ENCODE results near the gene NUP153.

Gene NUP153

GRCh38 chr6:17656092-17656491, 50.6 kb downstream of the NUP153 start:
- DNase-seq: no peak

GRCh38 chr6:17653198-17653882, 53.4 kb downstream of the NUP153 start:
- DNase-seq: no peak

GRCh38 chr6:17650656-17651309, 55.9 kb downstream of the NUP153 start:
- no peak for DNase-seq

DNA sequence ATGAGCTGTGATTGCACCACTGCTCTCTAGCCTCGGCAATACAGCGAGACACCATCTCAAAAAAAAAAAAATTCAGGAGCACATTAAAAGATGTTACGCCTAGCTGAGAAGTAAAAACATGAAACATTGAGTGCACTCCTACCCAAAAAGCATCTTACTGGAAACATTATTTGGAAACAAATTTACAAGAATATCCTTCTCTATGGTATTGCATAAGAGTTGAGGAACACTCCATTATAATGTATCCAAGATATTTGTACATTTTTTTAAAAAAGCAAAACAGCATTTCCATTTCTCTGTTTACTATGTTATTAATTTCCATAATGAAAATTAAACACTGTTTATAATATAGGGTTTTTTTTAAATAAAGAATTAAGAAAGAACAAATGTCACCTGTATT, 58.0 kb downstream of the NUP153 start:
- no peak for DNase-seq

DNA sequence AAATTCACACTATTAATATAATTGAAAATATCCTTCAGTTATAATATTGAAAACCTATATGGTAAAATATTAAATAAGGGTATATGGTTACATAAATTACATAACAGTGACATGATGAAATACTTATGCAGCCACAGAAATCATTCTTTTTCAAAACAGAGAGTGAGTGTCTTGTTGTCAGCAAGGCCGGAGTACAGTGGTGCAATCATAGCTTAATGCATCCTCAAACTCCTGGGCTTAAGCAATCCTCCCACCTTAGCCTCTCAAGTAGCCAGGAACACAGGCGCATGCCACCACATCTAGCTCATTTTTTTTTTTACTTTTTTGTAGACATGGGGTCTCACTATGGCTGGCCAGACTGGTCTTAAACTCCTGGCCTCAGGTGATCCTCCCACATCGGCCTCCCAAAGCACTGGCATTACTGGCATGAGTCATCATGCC, 66.2 kb downstream of the NUP153 start:
- no peak for DNase-seq

GRCh38 chr6:17638212-17638715, 68.5 kb downstream of the NUP153 start:
- DNase-seq: no peak

- DNase-seq: no peak
Observed at GRCh38 chr6:17635568-17635967, 71.2 kb downstream of the NUP153 start.

GRCh38 chr6:17633465-17634188, 73.1 kb downstream of the NUP153 start:
- DNase-seq: no peak

DNA sequence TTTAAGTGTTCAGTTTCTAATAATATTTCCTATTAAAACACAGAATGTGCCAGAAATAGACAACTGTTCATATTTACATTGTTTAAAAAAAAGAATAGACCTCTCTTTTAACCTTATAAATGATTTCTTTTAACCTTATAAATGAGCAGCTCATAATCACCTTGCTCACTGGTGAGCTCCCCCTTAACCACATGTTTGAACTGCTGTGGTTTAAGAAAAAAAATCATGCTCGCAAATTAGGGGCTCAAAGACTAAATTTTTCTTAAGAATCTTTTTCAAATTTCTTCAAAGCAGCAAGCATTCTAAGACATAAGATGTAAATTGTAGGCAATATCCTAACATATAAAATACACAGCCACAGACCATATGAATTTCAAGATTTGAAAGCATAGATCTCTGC, 73.8 kb downstream of the NUP153 start:
- no peak for DNase-seq

GRCh38 chr6:17630511-17631073, 76.1 kb downstream of the NUP153 start:
- no peak for DNase-seq

DNA sequence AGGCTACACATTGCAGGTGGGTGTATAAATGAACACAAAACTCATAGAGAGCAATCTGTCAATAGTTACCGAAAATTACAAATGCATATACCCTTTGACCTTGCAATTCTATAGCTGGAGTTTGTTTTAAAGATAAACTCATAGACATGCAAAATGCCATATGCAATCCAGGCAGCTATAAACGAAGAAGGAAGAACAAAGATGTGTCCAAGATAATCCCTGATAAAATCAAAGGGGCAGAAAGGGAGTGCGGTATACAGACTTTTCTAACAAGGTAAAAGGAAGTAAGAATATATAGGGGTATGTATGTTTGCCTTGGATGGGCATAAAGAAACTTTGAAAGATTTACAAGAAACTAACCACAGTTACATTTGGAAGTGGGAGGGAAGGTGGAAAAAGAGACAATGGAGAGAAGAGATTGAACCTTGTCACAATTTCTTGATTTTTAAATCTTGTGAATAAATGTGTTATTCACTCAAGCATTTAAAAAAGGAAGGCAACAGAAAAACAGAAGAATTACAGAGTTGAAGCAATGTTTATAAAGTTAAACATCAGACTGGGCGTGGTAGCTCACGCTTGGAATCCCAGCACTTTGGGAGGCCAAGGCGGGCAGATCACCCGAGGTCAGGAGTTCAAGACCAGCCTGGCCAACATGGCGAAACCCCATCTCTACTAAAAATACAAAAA, 76.8 kb downstream of the NUP153 start:
- DNase-seq: no peak

- no peak for DNase-seq
Observed at GRCh38 chr6:17628873-17629272, 77.9 kb downstream of the NUP153 start.

DNA sequence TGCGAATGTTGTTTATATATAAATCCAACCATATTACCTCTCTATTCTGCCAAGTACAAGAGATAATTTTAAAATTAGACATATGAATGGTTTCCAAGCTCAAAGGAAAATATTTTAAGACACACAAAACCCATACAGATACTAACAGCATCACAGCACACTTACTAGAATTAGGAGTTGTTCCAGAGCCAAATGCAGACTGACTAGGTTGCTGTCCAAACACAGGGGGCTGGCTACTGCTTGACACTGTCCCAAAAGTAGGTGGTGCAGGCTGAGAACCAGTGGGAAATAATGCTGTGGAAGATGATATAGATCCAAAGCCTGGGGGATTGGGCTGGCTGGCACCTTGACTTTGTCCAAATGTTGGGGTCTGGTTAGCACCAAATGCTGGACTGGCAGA, 82.3 kb downstream of the NUP153 start:
- DNase-seq: no peak

- no peak for DNase-seq
Observed at GRCh38 chr6:17622144-17622543, 84.6 kb downstream of the NUP153 start.

- no peak for DNase-seq
Observed at GRCh38 chr6:17621003-17621402, 85.7 kb downstream of the NUP153 start.

GRCh38 chr6:17615794-17616193, 90.9 kb downstream of the NUP153 start:
- DNase-seq: no peak

DNA sequence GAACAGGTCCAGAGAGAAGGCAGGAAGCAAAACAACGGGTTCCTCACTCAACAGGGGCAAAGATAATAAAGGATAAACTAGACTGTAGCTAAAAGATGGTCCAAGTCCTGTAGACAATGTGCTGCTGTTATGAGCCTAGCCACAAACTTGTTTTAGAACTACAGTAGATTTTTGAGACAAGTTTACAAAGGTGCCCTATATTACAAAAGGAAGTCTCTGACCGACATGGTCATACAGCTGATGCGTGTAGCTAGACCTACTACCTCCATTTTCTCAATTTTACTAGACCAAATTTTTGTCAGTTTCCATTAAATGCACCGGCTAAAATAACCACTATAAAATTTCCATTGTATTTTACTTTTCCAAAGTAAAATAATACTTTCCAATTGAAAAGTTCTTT, 94.7 kb downstream of the NUP153 start:
- DNase-seq: no peak

DNA sequence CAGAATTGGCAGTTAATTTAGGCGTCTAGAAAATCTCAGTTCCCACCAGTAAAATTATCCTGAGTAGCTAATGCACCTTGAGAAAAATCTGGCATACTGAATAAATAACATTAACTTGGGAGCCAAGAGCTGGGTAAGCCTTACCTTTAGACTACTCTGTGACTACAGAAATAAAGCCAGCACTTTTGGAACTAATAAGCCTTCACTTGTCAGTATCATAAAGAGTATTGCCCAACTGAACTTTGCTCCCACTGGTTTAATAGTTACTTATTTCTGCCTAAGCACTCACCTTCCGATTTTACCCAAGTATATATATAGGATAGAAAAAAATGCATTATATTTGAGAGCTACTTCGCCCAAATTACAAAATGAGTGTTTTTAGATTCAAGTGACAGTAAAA, 95.9 kb downstream of the NUP153 start:
- no peak for DNase-seq

GRCh38 chr6:17606606-17607005, 100.1 kb downstream of the NUP153 start:
- DNase-seq: no peak

DNA sequence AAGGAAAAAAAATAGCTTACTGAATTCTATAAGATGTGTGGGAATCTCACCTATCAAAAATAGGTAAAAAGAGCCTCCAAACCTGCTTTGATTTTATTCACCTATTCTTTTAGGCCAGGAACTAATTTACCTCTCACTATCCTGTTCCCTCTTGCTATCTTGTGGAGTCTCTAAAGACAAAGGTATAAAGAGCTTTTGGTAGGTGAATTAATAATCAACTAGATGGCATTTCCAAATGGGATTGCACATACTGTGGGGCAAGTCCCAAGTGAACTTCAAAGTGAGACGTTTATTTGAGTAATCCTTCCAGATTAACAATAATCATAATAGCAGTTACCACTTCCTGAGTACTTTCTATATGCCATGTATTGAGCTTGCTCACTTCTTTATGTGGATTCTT, 103.8 kb downstream of the NUP153 start:
- no peak for DNase-seq

GRCh38 chr6:17601386-17601703, 105.4 kb downstream of the NUP153 start:
- no peak for DNase-seq

DNA sequence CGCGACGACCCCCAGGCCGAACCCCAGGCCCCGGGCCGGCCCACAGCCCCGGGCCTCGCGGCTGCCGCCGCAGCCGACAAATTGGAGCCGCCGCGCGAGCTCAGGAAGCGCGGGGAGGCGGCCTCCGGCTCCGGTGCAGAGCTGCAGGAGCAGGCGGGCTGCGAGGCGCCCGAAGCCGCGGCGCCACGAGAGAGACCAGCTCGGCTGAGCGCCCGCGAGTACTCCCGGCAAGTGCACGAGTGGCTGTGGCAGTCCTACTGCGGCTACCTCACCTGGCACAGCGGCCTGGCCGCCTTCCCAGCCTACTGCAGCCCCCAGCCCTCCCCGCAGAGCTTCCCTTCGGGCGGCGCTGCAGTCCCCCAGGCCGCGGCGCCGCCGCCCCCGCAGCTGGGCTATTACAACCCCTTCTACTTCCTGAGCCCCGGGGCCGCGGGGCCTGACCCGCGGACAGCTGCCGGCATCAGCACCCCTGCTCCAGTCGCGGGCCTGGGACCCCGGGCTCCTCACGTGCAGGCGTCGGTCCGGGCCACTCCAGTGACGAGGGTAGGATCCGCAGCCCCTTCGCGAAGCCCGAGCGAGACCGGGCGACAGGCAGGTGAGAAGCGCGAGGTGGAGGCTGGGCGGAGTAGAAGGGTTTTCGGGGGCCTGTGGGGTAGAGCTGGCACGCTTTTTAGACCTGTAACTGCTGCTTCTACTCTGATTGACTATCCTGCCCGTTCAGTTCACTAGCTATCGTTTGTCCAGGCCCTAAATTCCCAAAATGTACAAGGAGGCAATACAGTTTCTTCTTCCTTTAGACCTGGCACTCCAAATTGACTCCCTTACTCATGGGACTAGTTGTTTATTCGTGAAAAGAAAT, 106.0 kb downstream of the NUP153 start:
- DNase-seq: no peak

Data from NCI-H2227 treated with DMSO at 0.1 percent for 48 hours (cell line).